ENCODE measurements around the gene KRTAP5-1.
"Not testable (repeated sequence)": the region's sequence is repeated elsewhere in the genome, so short reads cannot be mapped to it uniquely, and the experiment has no call there.

The KRTAP5-1 gene

DNA sequence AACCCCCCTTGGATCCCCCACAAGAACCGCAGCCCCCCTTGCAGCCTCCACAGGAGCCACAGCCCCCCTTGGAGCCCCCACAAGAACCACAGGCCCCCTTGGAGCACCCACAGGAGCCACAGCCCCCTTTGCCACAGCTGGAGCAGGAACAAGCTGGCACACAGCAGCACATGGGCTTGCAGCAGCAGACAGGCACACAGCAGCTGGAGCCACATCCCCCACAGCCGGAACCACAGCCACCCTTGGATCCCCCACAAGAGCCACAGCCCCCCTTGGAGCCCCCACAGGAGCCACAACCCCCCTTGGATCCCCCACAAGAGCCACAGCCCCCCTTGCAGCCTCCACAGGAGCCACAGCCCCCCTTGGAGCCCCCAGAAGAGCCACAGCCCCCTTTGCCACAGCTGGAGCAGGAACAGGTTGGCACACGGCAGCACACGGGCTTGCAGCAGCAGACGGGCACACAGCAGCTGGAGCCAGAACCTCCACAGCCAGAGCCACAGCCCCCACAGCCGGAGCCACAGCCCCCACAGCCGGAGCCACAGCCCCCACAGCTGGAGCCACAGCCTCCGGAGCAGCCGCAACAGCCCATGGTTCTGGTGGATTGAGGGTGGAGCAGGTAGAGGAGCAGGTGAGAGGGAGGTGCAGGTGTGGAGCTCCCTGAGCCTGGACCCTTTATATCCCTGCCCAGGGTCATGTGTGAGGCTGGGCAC, at the start of gene KRTAP5-1:
Gene KRTAP5-1 (minus strand): TSS at position 623 of the 710 bp plus-strand sequence. CDS start 34 bp downstream, at position 589.
- not testable (repeated sequence) for DNase-seq

DNA sequence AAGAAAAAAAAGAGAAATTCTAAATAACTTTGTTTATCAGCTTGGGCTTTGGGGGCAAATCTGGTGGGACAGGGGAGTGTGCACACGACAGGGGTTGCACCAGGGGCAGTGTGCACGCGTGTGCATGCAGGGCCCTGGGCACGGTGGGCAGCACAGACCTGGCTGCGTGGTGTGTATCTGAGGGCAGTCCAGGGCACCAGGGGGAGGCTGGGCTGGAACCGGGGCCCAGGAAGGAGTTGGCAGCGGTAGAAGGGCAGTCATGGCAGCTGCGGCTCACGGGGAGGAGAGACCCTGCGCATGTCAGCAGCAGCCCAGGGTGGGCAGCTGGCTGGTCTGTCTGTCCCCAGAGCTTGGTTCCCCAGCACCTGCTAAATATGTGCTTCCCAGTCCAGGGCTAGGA, 48.8 kb upstream of the KRTAP5-1 start:
- no peak for DNase-seq

- DNase-seq = no peak
Observed at GRCh38 chr11:1632053-1632714, 47.1 kb upstream of the KRTAP5-1 start.

DNA sequence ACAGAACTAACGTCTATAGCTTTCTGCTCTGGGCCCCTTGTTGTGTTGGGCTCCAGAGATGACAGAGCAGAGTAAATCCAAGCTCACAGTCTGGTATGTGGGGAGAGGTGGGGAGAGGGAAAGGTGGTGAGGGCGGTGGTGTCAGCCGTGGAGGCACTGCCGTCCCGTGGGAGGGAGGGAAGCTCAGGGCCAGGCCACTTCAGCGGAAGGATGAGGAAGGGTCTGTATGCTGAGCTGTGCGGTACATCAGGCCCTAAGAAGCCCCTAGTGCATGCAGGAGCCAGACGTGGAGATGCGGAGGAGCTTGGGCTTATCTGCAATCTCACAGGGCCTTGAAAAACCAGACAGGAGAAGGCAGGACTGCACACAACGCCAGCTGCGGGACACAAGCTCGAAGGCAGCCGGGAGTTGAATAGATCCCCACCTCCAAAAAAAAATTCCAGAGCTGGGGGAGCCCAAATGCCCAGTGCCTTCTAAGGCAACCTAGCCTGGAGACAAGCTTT, 46.0 kb upstream of the KRTAP5-1 start:
- DNase-seq = no peak

DNA sequence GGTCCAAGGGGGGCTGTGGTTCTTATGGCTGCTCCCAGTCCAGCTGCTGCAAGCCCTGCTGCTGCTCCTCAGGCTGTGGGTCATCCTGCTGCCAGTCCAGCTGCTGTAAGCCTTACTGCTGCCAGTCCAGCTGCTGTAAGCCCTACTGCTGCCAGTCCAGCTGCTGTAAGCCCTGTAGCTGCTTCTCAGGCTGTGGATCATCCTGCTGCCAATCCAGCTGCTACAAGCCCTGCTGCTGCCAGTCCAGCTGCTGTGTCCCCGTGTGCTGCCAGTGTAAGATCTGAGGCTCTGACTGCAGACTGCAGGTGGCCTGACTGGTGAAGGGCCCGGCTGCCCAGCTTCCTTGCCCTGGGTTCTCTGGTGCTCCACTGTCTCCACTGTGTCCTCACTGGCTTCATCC, 45.2 kb upstream of the KRTAP5-1 start:
- DNase-seq = no peak

DNA sequence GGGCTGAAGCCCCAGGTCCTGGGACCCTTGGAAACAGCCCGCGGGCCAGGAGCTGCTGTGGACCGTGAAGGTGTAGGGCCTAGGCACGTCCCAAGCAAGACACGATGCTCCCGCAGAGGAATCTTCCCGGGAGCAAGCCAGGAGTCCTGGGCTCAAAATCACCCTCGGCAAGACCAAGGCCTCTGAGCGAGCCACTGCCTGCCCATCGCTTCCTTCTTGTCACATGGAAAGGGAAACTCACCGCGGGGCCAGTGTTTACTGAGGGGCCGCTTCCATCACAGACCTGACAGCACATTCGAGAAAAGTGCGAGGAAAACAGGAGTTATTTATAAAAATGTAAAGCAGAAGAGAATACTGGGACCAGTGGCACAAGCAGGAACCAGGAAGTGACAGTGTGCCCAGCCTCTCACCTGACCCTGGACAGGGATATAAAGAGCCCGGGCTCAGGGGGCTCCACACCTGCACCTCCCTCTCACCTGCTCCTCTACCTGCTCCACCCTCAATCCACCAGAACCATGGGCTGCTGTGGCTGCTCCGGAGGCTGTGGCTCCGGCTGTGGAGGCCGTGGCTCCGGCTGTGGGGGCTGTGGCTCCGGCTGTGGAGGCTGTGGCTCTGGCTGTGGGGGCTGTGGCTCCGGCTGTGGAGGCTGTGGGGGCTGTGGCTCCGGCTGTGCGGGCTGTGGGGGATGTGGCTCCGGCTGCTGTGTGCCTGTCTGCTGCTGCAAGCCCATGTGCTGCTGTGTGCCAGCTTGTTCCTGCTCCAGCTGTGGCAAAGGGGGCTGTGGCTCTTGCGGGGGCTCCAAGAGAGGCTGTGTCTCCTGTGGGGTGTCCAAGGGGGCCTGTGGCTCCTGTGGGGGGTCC, 44.5 kb upstream of the KRTAP5-1 start, which contains the start of gene KRTAP5-5:
Gene KRTAP5-5 (plus strand): TSS at position 450 of the 860 bp plus-strand sequence. CDS start 66 bp downstream, at position 516.
- no peak for DNase-seq

DNA sequence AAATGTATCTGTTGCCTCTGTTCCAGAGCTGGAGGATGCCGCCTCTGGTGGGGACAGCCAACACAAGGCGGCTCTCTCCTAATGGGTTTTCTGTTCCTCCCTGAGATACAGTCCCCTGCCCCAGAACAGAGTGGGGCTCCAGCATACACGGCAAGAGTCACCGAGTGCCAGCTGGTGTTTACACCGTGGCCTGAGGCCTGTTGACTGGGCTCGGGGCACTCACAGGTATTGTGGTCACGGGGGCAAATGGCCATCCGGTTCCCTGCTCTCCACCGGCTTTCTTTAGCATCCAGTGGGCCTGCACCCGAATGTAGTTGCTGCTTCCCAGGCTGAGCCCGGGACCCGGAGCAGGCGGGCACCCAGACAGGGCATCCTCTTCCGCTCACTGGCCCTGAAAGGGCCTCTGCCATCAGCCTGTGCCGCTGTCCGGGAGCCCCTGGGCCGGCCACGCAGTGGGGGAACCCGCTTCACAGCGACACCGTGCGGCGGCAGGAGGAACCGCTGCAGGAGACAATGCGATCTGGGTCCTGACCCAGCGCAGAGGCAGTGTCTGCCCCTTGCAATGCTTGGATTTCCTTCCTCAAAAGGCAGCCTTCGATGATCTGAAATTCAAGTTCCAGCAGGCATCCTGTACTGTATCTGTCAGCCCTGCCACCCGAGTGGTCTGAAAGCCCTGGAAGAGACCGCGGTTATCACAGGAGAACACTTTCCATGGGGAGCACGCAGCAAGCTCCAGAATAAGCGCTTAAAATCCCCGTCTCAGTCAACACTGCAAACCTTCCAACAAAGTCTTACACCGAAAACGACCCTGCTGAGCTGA, 43.6 kb upstream of the KRTAP5-1 start:
- no peak for DNase-seq

DNA sequence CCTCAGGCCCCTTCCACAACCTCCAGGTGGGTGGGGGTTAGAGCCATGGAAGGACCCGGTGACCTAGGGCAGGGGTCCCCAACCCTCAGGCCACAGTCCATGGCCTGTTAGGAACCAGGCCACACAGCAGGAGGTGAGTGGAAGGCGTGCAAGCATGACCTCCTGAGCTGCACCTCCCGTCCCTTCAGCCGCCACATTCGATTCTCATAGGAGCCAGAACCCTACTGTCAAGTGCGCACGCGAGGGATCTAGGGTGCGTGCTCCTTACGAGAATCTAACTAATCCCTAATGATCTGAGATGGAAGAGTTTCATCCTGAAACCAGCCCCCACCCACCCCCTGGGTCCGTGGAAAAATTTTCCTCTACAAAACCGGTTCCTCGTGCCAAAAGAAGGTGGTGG, 40.5 kb upstream of the KRTAP5-1 start:
- DNase-seq = no peak

- DNase-seq = no peak
Observed at GRCh38 chr11:1624621-1625020, 39.5 kb upstream of the KRTAP5-1 start.

GRCh38 chr11:1623716-1624115, 38.6 kb upstream of the KRTAP5-1 start:
- no peak for DNase-seq

DNA sequence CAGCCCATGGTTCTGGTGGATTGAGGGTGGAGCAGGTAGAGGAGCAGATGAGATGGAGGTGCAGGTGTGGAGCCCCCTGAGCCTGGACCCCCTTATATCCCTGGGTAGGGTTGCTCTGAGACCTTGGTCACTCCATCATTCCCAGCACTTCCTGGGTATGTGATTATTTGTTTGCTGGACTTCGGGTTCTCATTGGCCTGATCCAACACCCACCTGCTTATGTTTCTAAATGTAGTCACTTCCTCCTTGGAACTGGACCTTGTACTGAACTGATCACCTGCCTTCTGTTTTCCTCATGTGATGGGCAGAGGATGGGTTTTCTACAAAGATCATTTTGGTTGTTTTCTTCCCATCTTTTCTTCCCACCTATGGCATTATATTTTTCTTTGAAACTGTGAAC, 37.0 kb upstream of the KRTAP5-1 start, which contains the start of gene KRTAP5-4:
Gene KRTAP5-4 (minus strand): TSS at position 53 of the 400 bp plus-strand sequence. CDS start 45 bp downstream, at position 8.
- no peak for DNase-seq

DNA sequence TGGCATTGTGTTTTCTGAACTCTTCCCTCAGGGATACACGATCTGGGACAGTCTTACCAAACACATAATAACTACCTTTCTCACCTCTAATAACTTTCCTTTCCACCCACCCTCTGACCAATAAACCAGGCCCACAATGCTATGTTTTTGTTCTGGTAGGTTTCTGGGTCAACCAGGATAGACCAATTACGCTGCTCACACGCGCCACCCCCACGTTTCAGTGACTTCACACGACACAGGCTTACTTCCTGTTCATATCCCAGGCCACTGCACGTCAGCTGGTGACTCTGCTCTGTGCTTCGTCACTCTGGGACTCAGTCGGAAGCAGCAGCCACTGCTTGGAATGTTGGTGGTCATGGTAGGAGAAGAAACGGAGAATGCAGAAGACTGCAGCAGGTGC, 34.4 kb upstream of the KRTAP5-1 start:
- no peak for DNase-seq

DNA sequence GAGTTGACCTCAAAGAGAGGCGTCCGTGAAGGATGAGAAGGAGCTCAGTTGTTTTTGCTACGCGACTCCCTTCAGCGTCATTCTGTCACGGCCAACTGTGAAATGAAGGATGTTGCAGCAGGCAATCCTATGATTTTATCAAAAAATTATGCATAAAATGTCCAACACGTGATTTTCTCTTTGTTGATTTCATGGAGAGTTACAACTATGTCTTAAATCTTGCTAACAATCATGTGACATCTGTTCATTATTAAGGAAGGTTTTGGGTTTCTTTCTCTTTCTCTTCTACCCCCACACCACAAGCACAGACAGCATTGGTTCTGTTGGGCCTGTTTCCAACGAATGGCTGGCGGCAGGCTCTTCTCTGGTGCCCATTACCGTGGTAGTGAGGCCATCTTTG, 33.1 kb upstream of the KRTAP5-1 start:
- DNase-seq = no peak

GRCh38 chr11:1608363-1608762, 23.3 kb upstream of the KRTAP5-1 start, which contains the start of gene KRTAP5-3:
Gene KRTAP5-3, minus strand, starts transcription at chr11:1608463. Its CDS starts 78 bp downstream, at chr11:1608385.
- DNase-seq = no peak

DNA sequence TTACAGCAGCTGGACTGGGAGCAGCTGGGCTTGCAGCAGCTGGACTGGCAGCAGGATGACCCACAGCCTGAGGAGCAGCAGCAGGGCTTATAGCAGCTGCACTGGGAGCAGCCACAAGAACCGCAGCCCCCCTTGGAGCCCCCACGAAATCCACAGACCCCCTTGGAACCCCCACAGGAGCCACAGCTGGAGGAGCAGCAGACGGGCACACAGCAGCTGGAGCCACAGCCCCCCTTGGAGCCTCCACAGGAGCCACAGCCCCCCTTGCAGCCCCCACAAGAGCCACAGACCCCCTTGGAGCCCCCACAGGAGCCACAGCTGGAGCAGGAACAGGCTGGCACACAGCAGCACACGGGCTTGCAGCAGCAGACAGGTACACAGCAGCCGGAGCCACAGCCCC, 22.8 kb upstream of the KRTAP5-1 start:
- DNase-seq = not testable (repeated sequence)

GRCh38 chr11:1607156-1607845, 22.2 kb upstream of the KRTAP5-1 start:
- not testable (repeated sequence) for DNase-seq

DNA sequence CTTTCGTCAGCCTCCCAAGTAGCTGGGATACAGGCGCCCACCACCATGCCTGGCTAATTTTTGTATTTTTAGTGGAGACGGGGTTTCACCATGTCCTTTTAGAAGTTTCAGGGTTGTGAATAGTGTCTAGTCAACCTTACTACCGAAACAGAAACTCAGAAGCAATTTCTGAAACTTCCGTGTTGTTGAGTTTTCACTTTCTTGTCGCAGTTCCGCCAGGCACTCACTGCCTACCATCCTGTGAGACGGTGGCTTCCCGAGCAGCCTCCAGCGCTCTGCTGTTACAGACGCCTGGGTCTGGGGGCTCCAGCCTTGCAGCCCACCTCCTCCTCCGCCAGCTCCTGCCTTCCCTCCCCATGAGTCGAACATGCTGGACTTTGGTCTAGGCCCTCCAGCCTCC, 20.8 kb upstream of the KRTAP5-1 start:
- DNase-seq = not testable (repeated sequence)

DNA sequence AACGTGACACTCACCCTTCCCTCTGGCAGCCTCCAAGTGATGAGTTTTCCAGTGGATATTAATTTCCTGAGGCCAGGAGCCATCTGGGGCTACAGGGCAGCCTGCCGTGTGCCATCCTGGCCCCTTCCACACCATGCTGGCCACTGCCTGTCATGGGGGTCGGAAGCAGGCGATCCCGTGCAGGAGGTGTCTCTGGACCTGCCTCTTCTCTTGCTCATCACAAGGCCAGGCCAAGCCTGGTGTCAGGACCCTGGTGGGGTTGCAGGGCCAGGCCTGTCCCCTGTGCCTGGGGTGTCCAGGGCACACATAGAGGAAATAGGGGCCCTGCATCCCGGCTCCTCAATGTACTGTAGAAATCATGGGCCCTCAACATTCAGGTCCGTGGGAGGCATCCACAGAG, 19.6 kb upstream of the KRTAP5-1 start:
- no peak for DNase-seq

- DNase-seq = no peak
Observed at GRCh38 chr11:1604181-1604580, 19.1 kb upstream of the KRTAP5-1 start.

DNA sequence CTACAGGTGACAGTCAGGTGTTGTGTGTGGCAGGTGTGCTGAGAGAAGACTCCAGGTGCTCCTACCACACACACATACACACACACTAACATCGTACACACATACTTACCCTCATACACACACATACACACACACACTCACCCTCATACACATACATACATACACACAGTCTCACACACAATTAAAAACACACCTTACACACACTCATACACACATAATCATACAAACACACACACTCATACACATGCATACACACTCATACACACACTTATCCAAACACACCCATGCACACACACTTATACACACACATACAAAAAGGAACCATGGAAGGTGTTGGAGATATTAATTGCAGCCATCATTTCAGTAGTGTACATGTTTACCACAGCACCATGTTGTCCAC, 18.5 kb upstream of the KRTAP5-1 start:
- no peak for DNase-seq

- DNase-seq = not testable (repeated sequence)
Observed at GRCh38 chr11:1601663-1602062, 16.6 kb upstream of the KRTAP5-1 start.
